UCSD-AML1 (cell line): ENCODE data around the gene DTX3.
"Not testable (repeated sequence)": the region's sequence is repeated elsewhere in the genome, so short reads cannot be mapped to it uniquely, and the experiment has no call there.

Experiments
- DNase-seq: peaks from one replicate; lab custom pipeline; 2025; ENCODE audit not compliant: unreplicated experiment; lab: John Stamatoyannopoulos, UW

Gene DTX3

DNA sequence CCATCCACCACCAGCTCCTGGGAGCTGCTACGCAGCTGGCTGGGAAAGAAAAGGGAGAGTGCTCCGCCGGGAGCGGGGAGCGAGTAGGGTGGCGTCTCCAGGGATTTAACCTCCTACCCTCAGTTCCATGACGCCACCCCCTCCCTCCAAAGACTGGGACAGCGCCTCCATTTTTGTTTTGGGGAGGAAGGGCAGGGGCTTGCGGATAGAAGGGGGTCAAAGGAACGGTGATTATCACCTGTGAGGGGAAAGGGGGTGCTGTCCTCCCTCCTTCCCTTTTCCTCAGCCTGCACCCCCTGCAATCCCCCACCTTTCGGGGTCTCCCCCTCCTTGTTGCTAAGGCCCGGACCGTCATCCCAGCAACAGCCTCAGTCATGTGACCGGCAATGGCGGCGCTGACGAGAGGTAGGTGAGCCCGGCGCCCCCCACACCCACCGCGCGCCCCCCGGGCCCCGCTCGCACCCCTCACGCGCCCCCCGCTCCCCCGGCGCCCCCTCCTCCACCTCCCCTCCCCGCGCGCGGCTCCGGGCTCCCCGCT lies at the start of gene DTX3:
DTX3 (plus strand) TSS at position 371 of the 538 bp plus-strand sequence. CDS start 1,694 bp downstream, outside the sequence.
- no peak for DNase-seq

DNA sequence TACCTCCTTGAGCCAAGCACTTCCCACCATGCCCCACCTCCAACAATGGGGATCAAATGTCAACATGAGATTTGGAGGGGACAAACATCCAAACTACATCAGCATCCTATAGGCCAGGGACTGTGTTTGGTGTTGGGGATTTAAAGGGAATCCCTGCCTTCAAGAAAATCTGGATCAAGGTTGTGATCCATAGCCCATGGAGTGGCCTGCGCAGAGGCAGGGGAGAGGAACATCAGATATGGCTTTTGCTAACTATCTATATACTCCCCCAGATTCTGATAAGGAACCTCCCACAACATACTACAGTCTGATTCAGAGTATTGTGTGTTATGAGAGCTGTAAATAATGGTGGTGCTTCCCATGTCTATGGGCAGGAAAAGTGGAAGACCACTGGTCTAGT lies 49.7 kb upstream of the DTX3 start:
- no peak for DNase-seq

DNA sequence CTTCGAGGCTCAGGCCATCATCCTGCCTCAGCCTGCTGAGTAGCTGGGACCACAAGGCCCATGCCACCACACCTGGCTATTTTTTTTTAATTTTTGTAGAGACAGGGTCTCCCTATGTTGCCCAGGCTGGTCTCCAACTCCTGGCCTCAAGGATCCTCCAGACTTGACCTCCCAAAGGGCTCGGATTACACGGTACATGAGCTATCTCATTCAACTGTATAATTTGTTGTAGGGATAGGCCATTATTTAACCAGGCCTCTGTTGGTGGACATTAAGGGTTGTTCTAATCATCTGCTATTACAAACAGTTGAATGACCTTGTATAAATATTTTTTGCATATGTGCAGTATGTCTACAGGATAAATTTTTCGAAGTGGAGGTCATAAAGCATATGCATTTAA lies 45.8 kb upstream of the DTX3 start:
- DNase-seq: no peak

DNA sequence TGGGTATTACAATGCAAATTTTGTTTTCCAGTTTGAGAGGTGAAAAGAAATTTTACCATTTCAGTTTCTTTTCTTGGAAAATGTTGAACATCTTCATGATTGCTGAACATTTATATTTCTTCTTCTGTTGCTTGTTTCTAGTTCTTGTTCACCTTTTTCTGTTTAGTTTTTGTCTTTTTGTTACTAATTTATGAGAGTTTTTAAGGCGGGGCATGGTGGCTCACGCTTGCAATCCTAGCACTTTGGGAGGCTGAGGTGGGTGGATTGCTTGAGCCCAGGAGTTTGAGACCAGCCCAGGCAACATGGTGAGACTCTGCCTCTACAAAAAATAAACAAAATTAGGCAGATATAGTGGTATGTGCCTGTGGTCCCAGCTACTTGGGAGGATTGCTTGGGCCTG lies 44.1 kb upstream of the DTX3 start:
- DNase-seq: no peak

GRCh38 chr12:57561117-57561516 lies 43.5 kb upstream of the DTX3 start:
- DNase-seq: not testable (repeated sequence)

DNA sequence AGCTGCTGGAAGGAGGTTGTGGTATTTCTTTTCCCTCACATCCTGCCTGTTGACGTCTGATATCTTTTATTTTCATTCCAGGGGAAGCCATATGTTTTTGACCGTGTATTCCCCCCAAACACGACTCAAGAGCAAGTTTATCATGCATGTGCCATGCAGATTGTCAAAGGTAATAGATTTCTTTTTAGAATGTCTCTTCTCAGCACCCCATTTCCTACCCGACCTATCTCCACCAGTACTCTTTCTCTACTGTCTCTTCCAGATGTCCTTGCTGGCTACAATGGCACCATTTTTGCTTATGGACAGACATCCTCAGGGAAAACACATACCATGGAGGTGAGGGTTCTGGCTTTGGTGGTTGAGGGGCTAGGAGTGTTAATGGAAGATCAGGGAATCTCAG lies 41.3 kb upstream of the DTX3 start:
- no peak for DNase-seq

DNA sequence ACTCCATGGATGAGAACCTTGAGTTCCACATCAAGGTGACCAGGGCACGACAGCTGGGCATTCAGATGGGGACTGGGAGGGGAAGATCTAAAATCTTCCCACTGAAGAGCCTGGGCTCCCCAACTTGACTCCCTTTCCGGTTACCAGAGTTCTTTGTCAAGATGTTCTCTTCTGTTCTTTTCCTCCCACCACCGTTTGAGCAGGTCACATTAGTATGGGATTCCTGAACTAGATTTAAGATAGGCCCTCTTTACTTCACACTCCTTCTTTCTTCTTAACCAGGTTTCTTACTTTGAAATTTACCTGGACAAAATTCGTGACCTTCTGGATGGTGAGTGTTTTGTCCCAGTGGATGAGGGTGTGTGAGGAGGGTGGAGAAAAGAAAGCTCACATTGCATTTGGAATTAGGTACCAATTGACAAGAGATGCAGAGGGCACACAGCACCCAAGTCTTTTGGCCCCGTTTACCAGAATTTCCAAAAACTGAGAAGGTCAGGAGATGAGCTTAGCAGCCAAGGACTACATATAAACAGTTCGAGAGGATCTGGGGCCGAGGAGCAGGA lies 40.4 kb upstream of the DTX3 start:
- DNase-seq: no peak

DNA sequence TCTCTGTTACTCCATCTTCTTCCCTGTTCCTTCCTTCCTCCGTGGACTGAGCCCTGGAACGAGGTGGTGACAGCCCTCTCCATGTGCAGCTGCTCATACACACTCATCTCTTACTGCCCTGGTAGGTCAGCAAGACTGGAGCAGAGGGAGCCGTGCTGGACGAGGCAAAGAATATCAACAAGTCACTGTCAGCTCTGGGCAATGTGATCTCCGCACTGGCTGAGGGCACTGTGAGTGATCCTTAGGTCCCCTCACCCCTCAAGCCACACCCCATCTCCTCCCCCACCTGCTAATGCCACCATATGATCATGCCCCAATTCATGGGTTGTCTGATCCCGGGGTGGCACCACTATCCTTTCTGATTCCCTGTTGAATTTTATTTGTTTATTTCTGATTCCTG lies 35.8 kb upstream of the DTX3 start:
- DNase-seq: no peak

- DNase-seq: no peak
Measured at GRCh38 chr12:57569858-57570257, 34.8 kb upstream of the DTX3 start.

DNA sequence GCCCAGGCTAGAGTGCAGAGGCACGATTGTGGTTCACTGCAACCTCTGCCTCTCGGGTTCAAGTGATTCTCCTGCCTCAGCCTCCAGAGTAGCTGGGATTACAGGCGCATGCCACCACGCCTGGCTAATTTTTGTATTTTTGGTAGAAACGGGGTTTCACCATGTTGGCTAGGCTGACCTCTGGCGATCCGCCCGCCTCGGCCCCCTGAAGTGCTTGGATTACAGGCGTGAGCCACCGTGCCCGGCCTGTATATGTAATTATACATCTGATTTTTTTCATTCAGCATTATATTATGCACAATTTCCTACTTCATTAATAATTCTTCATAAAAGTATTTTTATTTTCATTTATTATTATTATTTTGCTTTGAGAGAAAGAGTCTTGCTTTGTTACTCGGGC lies 34.2 kb upstream of the DTX3 start:
- DNase-seq: not testable (repeated sequence)

- no peak for DNase-seq
Measured at GRCh38 chr12:57571926-57572762, 32.5 kb upstream of the DTX3 start.

DNA sequence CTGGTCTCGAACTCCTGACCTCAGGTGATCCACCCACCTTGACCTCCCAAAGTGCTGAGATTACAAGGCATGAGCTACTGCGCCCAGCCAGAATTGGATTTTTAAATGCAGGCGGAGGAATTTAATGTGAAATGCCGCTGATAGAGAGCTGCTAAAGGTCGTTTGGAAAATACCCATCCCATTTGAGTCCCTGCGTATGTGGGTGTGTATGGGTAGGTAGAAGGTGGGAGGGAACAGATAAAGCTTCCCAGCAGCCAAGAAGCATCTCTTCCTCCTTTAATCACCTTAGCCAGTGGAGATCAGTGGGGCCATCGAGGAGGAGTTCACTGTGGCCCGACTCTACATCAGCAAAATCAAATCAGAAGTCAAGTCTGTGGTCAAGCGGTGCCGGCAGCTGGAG lies 29.8 kb upstream of the DTX3 start:
- DNase-seq: no peak

GRCh38 chr12:57575771-57576612 lies 28.6 kb upstream of the DTX3 start:
- no peak for DNase-seq

- no peak for DNase-seq
Measured at GRCh38 chr12:57576613-57577160, 27.9 kb upstream of the DTX3 start.

DNA sequence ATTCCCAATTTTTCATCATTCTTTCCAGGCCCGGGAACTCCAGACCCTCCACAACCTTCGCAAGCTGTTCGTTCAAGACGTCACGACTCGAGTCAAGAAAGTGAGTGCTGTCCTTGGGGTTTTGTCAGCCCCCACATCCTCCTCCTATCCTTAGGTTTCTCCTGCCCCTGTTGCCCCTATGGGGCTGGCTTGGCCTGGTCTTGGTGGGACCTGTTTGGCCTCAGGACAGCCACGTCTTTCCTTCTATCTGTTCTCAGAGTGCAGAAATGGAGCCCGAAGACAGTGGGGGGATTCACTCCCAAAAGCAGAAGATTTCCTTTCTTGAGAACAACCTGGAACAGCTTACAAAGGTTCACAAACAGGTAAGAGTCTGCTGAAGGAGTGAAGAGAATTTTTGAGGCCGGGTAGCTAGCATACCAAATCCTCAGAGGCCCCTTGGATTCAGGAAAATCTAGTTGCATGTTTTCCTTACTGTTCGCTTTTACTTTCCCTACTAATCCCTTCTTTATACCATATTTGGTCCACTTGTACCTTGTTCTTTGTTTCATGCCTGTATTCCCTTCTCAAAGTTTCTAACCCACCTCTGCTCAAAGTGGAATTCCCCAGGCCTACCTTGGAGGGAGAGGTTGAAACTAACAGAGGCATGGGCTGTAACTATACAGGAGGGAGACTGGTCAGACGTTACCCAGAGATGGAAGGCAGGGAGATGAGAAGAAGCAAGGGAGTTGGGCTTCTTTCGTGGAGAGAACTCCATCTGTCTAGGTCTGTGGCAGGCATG lies 26.5 kb upstream of the DTX3 start:
- no peak for DNase-seq

DNA sequence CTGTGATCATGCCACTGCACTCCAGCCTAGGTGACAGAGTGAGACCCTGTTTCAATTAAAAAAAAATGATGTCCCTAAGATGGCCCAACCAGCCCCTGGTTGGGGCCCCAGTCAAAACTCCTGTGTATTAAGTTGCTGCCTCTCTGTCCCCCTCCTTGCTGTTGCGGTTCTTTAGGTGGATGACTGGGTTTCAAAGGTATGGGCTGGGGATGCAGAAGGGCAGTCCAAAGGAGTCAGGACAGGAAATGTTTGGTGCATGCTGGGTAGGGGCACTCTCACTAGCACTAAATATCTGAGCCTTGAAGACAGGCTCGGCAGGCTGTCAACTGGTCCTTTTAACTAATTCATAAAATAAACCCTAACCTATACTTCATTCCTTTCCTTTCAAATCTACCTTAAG lies 25.6 kb upstream of the DTX3 start:
- DNase-seq: no peak

DNA sequence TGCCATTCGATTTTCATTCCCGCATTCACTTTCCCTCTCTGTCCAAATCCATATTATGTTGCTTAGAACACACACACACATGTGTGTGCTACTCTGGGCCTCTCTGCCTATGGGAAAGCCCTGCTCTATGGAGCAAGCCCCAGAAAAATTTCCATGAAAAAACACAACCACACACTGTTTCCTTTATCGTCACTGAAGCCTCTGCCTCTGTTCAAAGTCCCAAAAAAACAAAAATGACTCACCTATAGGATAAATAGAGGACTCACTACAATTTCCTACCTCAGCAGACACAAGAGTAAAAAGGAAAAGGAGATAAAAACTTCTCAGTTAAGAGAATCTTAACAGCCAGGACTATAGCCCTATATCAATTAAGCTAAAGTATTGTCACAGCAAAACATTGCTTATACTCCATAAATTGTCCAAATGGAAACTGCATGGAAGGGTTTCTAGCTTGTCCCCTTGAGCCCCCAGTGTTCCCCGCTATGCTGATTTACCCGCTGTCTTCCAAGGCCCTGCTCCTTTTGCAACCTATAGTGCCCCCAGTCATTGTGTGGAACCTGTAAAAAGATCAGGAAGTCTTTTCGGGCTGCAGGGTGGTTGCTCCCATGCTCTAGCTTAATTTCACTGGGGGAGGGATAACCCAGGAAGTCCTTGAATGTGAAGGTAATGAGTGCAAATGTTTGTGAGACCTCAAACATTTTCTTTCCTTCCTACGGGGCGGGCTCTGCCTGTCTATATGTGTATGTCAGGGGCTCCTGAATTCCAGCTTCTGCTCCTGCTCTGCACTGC lies 24.8 kb upstream of the DTX3 start:
- DNase-seq: no peak

DNA sequence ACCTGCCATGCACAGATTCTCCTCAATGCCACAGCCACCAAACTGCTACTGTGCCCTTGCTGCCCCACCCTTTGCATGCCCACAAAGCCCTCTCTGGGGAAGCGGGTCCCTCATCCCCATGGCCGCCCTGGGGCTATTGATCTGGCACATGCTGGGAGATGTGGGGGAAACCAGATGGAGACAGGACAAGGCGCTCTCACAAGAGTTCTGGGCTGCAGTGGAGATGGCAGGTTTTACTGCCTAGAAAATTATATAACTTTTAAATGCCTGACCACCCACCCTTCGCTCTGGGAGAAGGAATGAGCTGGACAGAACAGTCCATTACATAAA lies 24.2 kb upstream of the DTX3 start:
- DNase-seq: no peak

- no peak for DNase-seq
Measured at GRCh38 chr12:57581802-57582201, 22.8 kb upstream of the DTX3 start.

GRCh38 chr12:57582440-57582839 lies 22.2 kb upstream of the DTX3 start:
- DNase-seq: no peak
